Neural cell (in vitro differentiated cells): ENCODE measurements around the gene STIL. TPM values are rescaled to one million over a fixed set of nuclear protein-coding genes. Genes with fewer than 3 reads are reported as not detected.

Experiments used
- H2AFZ ChIP-seq: fragments of 200-600, 300-800 bp; sonication (generic), shearing (Covaris generic); 2 replicates; pipeline ENCODE4 v1.6.0; 2014; ENCODE audit warnings: low read depth, mild to moderate bottlenecking, antibody characterized with exemption, low read length, moderate library complexity
- H3F3A ChIP-seq: fragments of 200-600 bp; shearing (Covaris generic); 2 replicates; pipeline ENCODE4 v1.6.1; 2016; ENCODE audit warnings: mild to moderate bottlenecking, moderate library complexity, mixed read lengths, antibody characterized with exemption, low read length; ENCODE audit not compliant: insufficient read depth, poor library complexity, severe bottlenecking
- H3K27ac ChIP-seq: fragments of 200-600, 300-800 bp; sonication (generic), shearing (Covaris generic); 2 replicates; pipeline ENCODE4 v1.5.1; 2014; ENCODE audit warnings: mild to moderate bottlenecking, low read length, moderate library complexity
- H3K27me3 ChIP-seq: fragments of 300-800, 200-600 bp; sonication (generic), shearing (Covaris generic); 2 replicates; pipeline ENCODE4 v1.6.0; 2014; ENCODE audit warnings: mild to moderate bottlenecking, low read depth, low read length, moderate library complexity; ENCODE audit not compliant: insufficient read depth
- H3K36me3 ChIP-seq: fragments of 300-800, 200-600 bp; sonication (generic), shearing (Covaris generic); 2 replicates; pipeline ENCODE4 v1.5.1; 2014; ENCODE audit warnings: mild to moderate bottlenecking, antibody characterized with exemption, low read length, moderate library complexity; ENCODE audit not compliant: insufficient read depth
- H3K4me2 ChIP-seq: fragments of 300-800, 200-600 bp; sonication (generic), shearing (Covaris generic); 2 replicates; pipeline ENCODE4 v1.6.0; 2014; ENCODE audit warnings: mild to moderate bottlenecking, low read length
- H3K4me3 ChIP-seq: fragments of 300-800, 200-600 bp; sonication (generic), shearing (Covaris generic); 2 replicates; pipeline ENCODE4 v1.5.1; 2014; ENCODE audit warnings: mild to moderate bottlenecking, low read length, moderate library complexity
- H3K79me2 ChIP-seq: fragments of 200-600 bp; shearing (Covaris generic); replicated peaks from 2 replicates; pipeline ENCODE4 v1.6.0; 2014; ENCODE audit warnings: mild to moderate bottlenecking, low read length, moderate library complexity; ENCODE audit not compliant: insufficient read depth
- H3K9ac ChIP-seq: fragments of 300-800, 200-600 bp; sonication (generic), shearing (Covaris generic); 2 replicates; pipeline ENCODE4 v1.6.1; 2016; ENCODE audit warnings: mild to moderate bottlenecking, low read length, mixed read lengths
- H3K9me2 ChIP-seq: fragments of 200-600 bp; shearing (Covaris generic); 2 replicates; pipeline ENCODE4 v1.6.1; 2016; ENCODE audit warnings: mild to moderate bottlenecking, low read length, mixed read lengths; ENCODE audit not compliant: insufficient read depth
- H3K9me3 ChIP-seq: fragments of 200-600, 300-800 bp; sonication (generic), shearing (Covaris generic); 2 replicates; pipeline ENCODE4 v1.6.1; 2016; ENCODE audit warnings: mild to moderate bottlenecking, mixed run types, low read length, moderate library complexity, mixed read lengths
- H4K20me1 ChIP-seq: fragments of 200-600 bp; shearing (Covaris generic); 2 replicates; pipeline ENCODE4 v1.6.1; 2016; ENCODE audit warnings: mild to moderate bottlenecking, mixed run types; ENCODE audit not compliant: insufficient read depth
- CTCF ChIP-seq: fragments of 450-650 bp; IDR thresholded peaks from 2 replicates; pipeline ENCODE4 v1.5.1; 2014; ENCODE audit warnings: antibody characterized with exemption, mild to moderate bottlenecking, moderate library complexity; ENCODE audit not compliant: poor library complexity, severe bottlenecking
- EP300 ChIP-seq: fragments of 450-650 bp; conservative IDR thresholded peaks from 2 replicates; pipeline ENCODE4 v1.6.1; 2014; ENCODE audit warnings: antibody characterized with exemption, mild to moderate bottlenecking, moderate library complexity; ENCODE audit not compliant: poor library complexity, severe bottlenecking
- EZH2 ChIP-seq: fragments of 200-600, 300-800 bp; shearing (Covaris generic), sonication (generic); IDR thresholded peaks from 2 replicates; pipeline ENCODE4 v1.6.1; 2014; ENCODE audit warnings: antibody characterized with exemption, low read length, borderline replicate concordance, mild to moderate bottlenecking; ENCODE audit not compliant: insufficient read depth, poor library complexity, severe bottlenecking
- MXI1 ChIP-seq: fragments of 450-650 bp; conservative IDR thresholded peaks from 2 replicates; pipeline ENCODE4 v1.6.1; 2014; ENCODE audit warnings: antibody characterized with exemption, mild to moderate bottlenecking; ENCODE audit not compliant: poor library complexity, severe bottlenecking
- POLR2AphosphoS5 ChIP-seq: IDR thresholded peaks from 2 replicates; pipeline ENCODE4 v1.6.1; 2012
- RAD21 ChIP-seq: fragments of 450-650 bp; conservative IDR thresholded peaks from 2 replicates; pipeline ENCODE4 v1.6.1; 2014; ENCODE audit warnings: antibody characterized with exemption, mild to moderate bottlenecking, moderate library complexity
- SMC3 ChIP-seq: fragments of 450-650 bp; conservative IDR thresholded peaks from 2 replicates; pipeline ENCODE4 v1.6.1; 2014; ENCODE audit warnings: antibody characterized with exemption, mild to moderate bottlenecking, moderate library complexity; ENCODE audit not compliant: poor library complexity
- TAF1 ChIP-seq: IDR thresholded peaks from 2 replicates; pipeline ENCODE4 v1.6.1; 2012; ENCODE audit warnings: low read depth
- polyA plus RNA-seq: library from polyadenylated mRNA; depleted of rRNA; stranded (reverse); fragments of >200 nt; gene quantifications from 2 replicates; pipeline ENCODE4 v1.2.3, GENCODE V29; 2014
- TF ChIP-seq, protein P1 (sequence below): IDR thresholded peaks from 2 replicates; pipeline ENCODE4 v1.6.1; 2012; ENCODE audit warnings: borderline replicate concordance

The STIL gene
- polyA plus RNA-seq, 1 donor from 2014 or later = 0.53 TPM

- no peaks in the 10 kb centered on the region for H3K9me3 ChIP-seq
- no peaks in the 10 kb centered on the region for H3K79me2 ChIP-seq
- H3K9me2 ChIP-seq = no peaks in the 10 kb centered on the region
- no peak overlapping the region for H3K4me2 ChIP-seq
- H3F3A ChIP-seq = no peaks in the 10 kb centered on the region
- H3K9ac ChIP-seq = no peak overlapping the region
- no peak overlapping the region for H3K27ac ChIP-seq
- H4K20me1 ChIP-seq = no peaks in the 10 kb centered on the region
- H2AFZ ChIP-seq = no peak overlapping the region
- H3K36me3 ChIP-seq = no peaks in the 10 kb centered on the region
- no peak overlapping the region for H3K4me3 ChIP-seq
- no peaks in the 10 kb centered on the region for H3K27me3 ChIP-seq
- TF ChIP-seq EZH2 (no peak), TAF1 (no peak), CTCF (no peak), MXI1 (no peak)
Measured at GRCh38 chr1:47252795-47253194, 61.2 kb downstream of the STIL start.

DNA sequence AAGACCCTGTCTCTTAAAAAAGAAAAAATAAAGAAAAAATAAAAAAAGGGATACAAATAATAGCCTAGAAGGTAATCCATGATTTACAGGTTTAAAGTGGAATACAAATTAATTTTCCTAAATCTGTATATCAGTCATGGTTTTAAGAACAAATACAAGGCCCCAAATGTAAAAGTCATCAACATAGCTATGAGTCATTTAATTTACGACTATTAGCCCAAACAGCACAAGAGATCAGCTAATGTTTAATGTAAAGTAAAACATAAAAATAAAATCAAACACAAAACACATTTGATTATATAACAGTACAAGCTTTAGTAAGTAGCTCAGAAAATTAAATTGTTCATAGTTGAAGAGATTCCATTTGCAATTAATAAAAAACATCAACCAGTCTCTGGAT lies 61.6 kb downstream of the STIL start:
- H3K36me3 ChIP-seq = no peaks in the 10 kb centered on the region
- no peaks in the 10 kb centered on the region for H3F3A ChIP-seq
- H3K9ac ChIP-seq = no peak overlapping the region
- no peaks in the 10 kb centered on the region for H3K27me3 ChIP-seq
- no peak overlapping the region for H3K4me3 ChIP-seq
- no peaks in the 10 kb centered on the region for H3K9me3 ChIP-seq
- H3K27ac ChIP-seq = no peak overlapping the region
- no peak overlapping the region for H3K4me2 ChIP-seq
- TF ChIP-seq, protein P1, sequence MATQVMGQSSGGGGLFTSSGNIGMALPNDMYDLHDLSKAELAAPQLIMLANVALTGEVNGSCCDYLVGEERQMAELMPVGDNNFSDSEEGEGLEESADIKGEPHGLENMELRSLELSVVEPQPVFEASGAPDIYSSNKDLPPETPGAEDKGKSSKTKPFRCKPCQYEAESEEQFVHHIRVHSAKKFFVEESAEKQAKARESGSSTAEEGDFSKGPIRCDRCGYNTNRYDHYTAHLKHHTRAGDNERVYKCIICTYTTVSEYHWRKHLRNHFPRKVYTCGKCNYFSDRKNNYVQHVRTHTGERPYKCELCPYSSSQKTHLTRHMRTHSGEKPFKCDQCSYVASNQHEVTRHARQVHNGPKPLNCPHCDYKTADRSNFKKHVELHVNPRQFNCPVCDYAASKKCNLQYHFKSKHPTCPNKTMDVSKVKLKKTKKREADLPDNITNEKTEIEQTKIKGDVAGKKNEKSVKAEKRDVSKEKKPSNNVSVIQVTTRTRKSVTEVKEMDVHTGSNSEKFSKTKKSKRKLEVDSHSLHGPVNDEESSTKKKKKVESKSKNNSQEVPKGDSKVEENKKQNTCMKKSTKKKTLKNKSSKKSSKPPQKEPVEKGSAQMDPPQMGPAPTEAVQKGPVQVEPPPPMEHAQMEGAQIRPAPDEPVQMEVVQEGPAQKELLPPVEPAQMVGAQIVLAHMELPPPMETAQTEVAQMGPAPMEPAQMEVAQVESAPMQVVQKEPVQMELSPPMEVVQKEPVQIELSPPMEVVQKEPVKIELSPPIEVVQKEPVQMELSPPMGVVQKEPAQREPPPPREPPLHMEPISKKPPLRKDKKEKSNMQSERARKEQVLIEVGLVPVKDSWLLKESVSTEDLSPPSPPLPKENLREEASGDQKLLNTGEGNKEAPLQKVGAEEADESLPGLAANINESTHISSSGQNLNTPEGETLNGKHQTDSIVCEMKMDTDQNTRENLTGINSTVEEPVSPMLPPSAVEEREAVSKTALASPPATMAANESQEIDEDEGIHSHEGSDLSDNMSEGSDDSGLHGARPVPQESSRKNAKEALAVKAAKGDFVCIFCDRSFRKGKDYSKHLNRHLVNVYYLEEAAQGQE = no peak
- TF ChIP-seq EZH2 (no peak), MXI1 (no peak), SMC3 (no peak), RAD21 (no peak), POLR2AphosphoS5 (no peak), EP300 (no peak), CTCF (no peak), TAF1 (no peak)
- H3K9me2 ChIP-seq = no peaks in the 10 kb centered on the region
- no peak overlapping the region for H2AFZ ChIP-seq
- no peaks in the 10 kb centered on the region for H3K79me2 ChIP-seq
- H4K20me1 ChIP-seq = no peaks in the 10 kb centered on the region
